ENCODE results near the gene HBD.

DNA sequence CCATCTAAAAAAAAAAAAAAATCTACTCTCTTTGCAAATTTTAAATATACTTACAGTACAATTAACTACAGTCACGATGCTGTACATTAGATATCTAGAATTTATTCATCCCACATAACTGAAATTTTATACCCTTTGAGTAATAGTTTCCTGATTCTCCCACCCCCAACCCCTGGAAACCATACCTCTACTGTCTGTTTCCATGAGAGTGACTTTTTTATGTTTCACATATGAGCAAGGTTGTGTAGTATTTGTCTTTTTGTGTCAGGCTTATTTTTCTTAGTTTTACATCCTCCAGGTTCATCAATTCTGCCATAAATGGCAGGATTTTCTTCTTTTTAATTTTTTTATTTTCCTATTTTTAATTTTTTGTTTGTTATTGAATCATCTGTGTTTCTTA lies 10.6 kb downstream of the HBD start:
- TF ChIP-seq, protein P1, sequence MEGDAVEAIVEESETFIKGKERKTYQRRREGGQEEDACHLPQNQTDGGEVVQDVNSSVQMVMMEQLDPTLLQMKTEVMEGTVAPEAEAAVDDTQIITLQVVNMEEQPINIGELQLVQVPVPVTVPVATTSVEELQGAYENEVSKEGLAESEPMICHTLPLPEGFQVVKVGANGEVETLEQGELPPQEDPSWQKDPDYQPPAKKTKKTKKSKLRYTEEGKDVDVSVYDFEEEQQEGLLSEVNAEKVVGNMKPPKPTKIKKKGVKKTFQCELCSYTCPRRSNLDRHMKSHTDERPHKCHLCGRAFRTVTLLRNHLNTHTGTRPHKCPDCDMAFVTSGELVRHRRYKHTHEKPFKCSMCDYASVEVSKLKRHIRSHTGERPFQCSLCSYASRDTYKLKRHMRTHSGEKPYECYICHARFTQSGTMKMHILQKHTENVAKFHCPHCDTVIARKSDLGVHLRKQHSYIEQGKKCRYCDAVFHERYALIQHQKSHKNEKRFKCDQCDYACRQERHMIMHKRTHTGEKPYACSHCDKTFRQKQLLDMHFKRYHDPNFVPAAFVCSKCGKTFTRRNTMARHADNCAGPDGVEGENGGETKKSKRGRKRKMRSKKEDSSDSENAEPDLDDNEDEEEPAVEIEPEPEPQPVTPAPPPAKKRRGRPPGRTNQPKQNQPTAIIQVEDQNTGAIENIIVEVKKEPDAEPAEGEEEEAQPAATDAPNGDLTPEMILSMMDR (conservative IDR thresholded peaks at IDR 0.05 in 1 of 2, IDR thresholded peaks at IDR 0.05 in 1 of 2; ENCODE audit: low read depth in 1 of 2, low read length in 2 of 2): no peak
- no peak for TF ChIP-seq EZH2 (IDR thresholded peaks at IDR 0.05; ENCODE audit: low read length, missing control alignments)

Measured in fibroblast of lung (primary cell).